Measurements from ENCODE around the gene DPYSL5. TPM values are rescaled to one million over a fixed set of nuclear protein-coding genes. Genes with fewer than 3 reads are reported as not detected.

Gene DPYSL5
- polyA plus RNA-seq, 3 donors, result not detected

DNA sequence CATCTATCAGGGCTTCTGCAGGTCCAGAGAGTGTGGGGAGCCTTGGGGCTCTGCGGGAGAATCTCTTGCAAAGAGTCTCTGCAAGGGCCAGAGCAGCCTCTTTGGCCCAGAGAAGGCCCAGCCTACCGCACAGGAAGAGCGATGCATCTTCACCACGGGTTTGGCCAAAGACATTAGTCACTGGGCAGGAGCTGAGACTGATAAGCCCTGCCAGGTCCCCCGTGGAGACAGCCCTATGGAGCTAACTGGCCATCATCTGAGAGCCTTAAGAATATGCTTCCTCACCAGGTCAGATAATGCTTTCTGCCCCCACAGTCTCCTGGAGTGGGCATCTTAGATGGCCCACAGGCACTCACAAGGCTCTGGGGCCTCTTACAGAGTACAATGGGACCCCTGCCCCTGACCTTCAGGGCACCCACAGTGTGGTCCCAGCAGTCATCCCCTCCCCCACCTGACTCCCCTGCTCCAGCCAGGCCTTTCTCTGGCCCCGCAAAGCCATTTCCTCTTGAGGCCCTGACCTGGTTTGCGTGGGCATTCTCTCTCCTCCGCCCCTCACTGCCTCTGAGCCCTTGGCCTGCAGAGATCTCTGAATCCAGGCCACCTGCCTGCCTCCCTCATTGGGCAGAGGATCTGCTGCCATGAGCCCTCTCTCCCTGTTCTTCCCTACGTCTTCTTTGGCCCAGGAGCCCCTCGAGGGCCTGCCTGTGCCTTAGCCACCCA, 90.6 kb downstream of the DPYSL5 start:
- peaks cover 0 to 6% of the 10 kb centered on the region in 2 donors for H3K27me3 ChIP-seq (ENCODE audit: control insufficient read depth in 2 of 2, insufficient read depth in 2 of 2, low read length in 2 of 2)
- no peak overlapping the region for H3K4me3 Mint-ChIP-seq
- intact Hi-C loops (cut with micrococcal nuclease), result no loop called here
- WGBS (ENCODE audit: insufficient coverage), result 78% methylated on average over 10 of the region's 10 CpGs
- TF ChIP-seq, protein P1, sequence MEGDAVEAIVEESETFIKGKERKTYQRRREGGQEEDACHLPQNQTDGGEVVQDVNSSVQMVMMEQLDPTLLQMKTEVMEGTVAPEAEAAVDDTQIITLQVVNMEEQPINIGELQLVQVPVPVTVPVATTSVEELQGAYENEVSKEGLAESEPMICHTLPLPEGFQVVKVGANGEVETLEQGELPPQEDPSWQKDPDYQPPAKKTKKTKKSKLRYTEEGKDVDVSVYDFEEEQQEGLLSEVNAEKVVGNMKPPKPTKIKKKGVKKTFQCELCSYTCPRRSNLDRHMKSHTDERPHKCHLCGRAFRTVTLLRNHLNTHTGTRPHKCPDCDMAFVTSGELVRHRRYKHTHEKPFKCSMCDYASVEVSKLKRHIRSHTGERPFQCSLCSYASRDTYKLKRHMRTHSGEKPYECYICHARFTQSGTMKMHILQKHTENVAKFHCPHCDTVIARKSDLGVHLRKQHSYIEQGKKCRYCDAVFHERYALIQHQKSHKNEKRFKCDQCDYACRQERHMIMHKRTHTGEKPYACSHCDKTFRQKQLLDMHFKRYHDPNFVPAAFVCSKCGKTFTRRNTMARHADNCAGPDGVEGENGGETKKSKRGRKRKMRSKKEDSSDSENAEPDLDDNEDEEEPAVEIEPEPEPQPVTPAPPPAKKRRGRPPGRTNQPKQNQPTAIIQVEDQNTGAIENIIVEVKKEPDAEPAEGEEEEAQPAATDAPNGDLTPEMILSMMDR (IDR thresholded peaks at IDR 0.05), result no peak
- H3K79me2 ChIP-seq (ENCODE audit: insufficient read depth, low read length), result no peaks in the 10 kb centered on the region
- peaks cover 0 to 2% (median 0%) of the 10 kb centered on the region in 7 donors for H3K9me3 Mint-ChIP-seq
- no peaks in the 10 kb centered on the region for H3K36me3 Mint-ChIP-seq
- no peaks in the 10 kb centered on the region for H3K36me3 ChIP-seq (replicated peaks in 1 of 2; ENCODE audit: control insufficient read depth in 1 of 2, insufficient read depth in 2 of 2, low read length in 2 of 2)
- no peak overlapping the region for H3K4me2 ChIP-seq (replicated peaks; ENCODE audit: extremely low read depth, low read length, poor library complexity, severe bottlenecking)
- no peak overlapping the region for H3K4me3 ChIP-seq (replicated peaks in 1 of 3; ENCODE audit: low read depth in 2 of 3, low read length in 3 of 3)
- H4K20me1 ChIP-seq (ENCODE audit: insufficient read depth, low read length), result no peaks in the 10 kb centered on the region
- no peak overlapping the region for H2AFZ ChIP-seq (ENCODE audit: insufficient read depth, low read depth, low read length, poor library complexity, severe bottlenecking)
- H3K4me1 Mint-ChIP-seq, result no peaks in the 10 kb centered on the region
- peaks cover 11 to 30% (median 17%) of the 10 kb centered on the region in 3 donors for H3K27me3 Mint-ChIP-seq (ENCODE audit: low read depth in 3 of 3)
- H3K4me1 ChIP-seq (ENCODE audit: control insufficient read depth in 1 of 2, insufficient read depth in 2 of 2, low read length in 2 of 2), result no peaks in the 10 kb centered on the region
- DNase-seq, result no peak
- no peak overlapping the region for H3K9ac ChIP-seq (ENCODE audit: insufficient read depth, low read length, poor library complexity, severe bottlenecking)
- no peak overlapping the region for H3K27ac ChIP-seq (ENCODE audit: low read depth in 1 of 2, low read length in 2 of 2)
- H3K27ac Mint-ChIP-seq, result no peak overlapping the region
- no peaks in the 10 kb centered on the region for H3K9me3 ChIP-seq (replicated peaks in 1 of 2; ENCODE audit: control insufficient read depth in 1 of 2, insufficient read depth in 1 of 2, low read length in 2 of 2)

DNA sequence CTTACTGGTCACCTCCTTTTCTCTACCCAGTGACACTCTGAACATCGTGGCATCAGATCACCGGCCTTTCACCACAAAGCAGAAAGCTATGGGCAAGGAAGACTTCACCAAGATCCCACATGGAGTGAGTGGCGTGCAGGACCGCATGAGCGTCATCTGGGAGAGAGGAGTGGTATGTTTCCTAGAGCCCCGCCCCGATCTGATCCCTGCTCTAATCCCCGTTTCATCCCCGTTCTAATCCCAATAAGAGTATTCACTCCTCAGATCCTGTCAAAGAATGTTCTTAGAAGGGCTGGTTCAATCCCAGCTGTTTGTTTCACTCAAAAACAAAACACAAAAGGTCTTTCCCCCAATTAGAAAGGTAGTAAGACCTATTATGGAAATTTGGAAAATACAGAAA, 92.1 kb downstream of the DPYSL5 start:
- 67% methylated on average over 1 of the region's 9 CpGs for WGBS (ENCODE audit: insufficient coverage)
- Mint-ChIP-seq H3K4me3 (no peak overlapping the region), H3K4me1 (no peaks in the 10 kb centered on the region), H3K36me3 (no peaks in the 10 kb centered on the region), H3K27me3 (ENCODE audit: low read depth in 3 of 3) (peaks cover 9 to 32% (median 24%) of the 10 kb centered on the region in 3 donors), H3K27ac (no peak overlapping the region), H3K9me3 (no peaks in the 10 kb centered on the region)
- TF ChIP-seq, protein P1 (IDR thresholded peaks at IDR 0.05), result no peak
- Histone ChIP-seq H3K27ac (ENCODE audit: low read depth in 1 of 2, low read length in 2 of 2) (no peak overlapping the region), H3K4me2 (replicated peaks; ENCODE audit: extremely low read depth, low read length, poor library complexity, severe bottlenecking) (no peak overlapping the region), H3K9me3 (replicated peaks in 1 of 2; ENCODE audit: control insufficient read depth in 1 of 2, insufficient read depth in 1 of 2, low read length in 2 of 2) (no peaks in the 10 kb centered on the region), H3K4me1 (ENCODE audit: control insufficient read depth in 1 of 2, insufficient read depth in 2 of 2, low read length in 2 of 2) (no peaks in the 10 kb centered on the region), H2AFZ (ENCODE audit: insufficient read depth, low read depth, low read length, poor library complexity, severe bottlenecking) (no peak overlapping the region), H3K36me3 (replicated peaks in 1 of 2; ENCODE audit: control insufficient read depth in 1 of 2, insufficient read depth in 2 of 2, low read length in 2 of 2) (no peaks in the 10 kb centered on the region), H3K27me3 (ENCODE audit: control insufficient read depth in 2 of 2, insufficient read depth in 2 of 2, low read length in 2 of 2) (peaks cover 0 to 6% of the 10 kb centered on the region in 2 donors), H3K9ac (ENCODE audit: insufficient read depth, low read length, poor library complexity, severe bottlenecking) (no peak overlapping the region), H3K4me3 (replicated peaks in 1 of 3; ENCODE audit: low read depth in 2 of 3, low read length in 3 of 3) (no peak overlapping the region), H3K79me2 (ENCODE audit: insufficient read depth, low read length) (no peaks in the 10 kb centered on the region), H4K20me1 (ENCODE audit: insufficient read depth, low read length) (no peaks in the 10 kb centered on the region)
- no peak for DNase-seq
- intact Hi-C loops (cut with micrococcal nuclease), result no loop called here

Data from CD14-positive monocyte (primary cell).